ENCODE data around the gene CCDC175. TPM values are rescaled to one million over a fixed set of nuclear protein-coding genes. Genes with fewer than 3 reads are reported as not detected.

Gene CCDC175
- total and polyA plus RNA-seq, 4 donors = not detected

DNA sequence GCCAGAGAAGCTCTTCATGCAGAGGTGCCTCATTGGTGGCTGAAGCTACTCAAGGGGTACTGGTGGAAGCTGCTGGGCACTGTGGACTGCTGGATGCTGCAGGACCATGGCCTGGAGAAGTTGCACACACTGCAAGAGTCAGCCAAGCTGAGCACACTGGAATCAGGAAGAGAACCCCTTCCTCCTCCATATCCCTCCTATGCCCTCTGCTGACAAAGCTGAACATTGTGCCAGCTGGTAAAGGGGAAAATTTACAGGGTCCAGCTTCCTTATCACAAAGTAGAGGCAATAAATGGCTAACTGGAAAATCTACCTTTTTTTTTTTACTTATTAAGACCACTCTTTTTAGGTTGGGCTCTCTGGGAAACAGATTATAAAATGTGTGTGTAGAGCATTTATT is 6.5 kb downstream of the CCDC175 start:
- H3K9ac ChIP-seq (ENCODE audit: low read depth in 1 of 2, low read length in 2 of 2) = no peak overlapping the region
- H3K27ac ChIP-seq (ENCODE audit: low read depth in 1 of 2, low read length in 2 of 2) = no peak overlapping the region
- H3K4me1 ChIP-seq (ENCODE audit: control insufficient read depth in 4 of 4, insufficient read depth in 4 of 4, low read length in 3 of 4) = no peaks in the 10 kb centered on the region
- peaks cover 0 to 5% (median 1%) of the 10 kb centered on the region in 4 donors for H3K27me3 ChIP-seq (ENCODE audit: control insufficient read depth in 4 of 4, insufficient read depth in 4 of 4, low read length in 3 of 4)
- TF ChIP-seq EGR1 (IDR thresholded peaks at IDR 0.05; ENCODE audit: low read depth in 2 of 2) (no peak), JUND (IDR thresholded peaks at IDR 0.05) (no peak), MAX (IDR thresholded peaks at IDR 0.05) (no peak), FOXA2 (IDR thresholded peaks at IDR 0.05) (no peak), RAD21 (IDR thresholded peaks at IDR 0.05) (no peak), RXRA (IDR thresholded peaks at IDR 0.05) (no peak), CTCF (IDR thresholded peaks at IDR 0.05; ENCODE audit: low read depth, low read length, missing input control) (no peak), GABPA (IDR thresholded peaks at IDR 0.05 in 1 of 2, conservative IDR thresholded peaks at IDR 0.05 in 1 of 2) (no peak), NR2F2 (IDR thresholded peaks at IDR 0.05) (no peak), FOXA1 (IDR thresholded peaks at IDR 0.05) (no peak), TAF1 (conservative IDR thresholded peaks at IDR 0.05) (no peak), HNF4A (conservative IDR thresholded peaks at IDR 0.05) (no peak), SP1 (IDR thresholded peaks at IDR 0.05) (no peak), ATF3 (IDR thresholded peaks at IDR 0.05) (no peak), YY1 (IDR thresholded peaks at IDR 0.05) (no peak), HNF4G (IDR thresholded peaks at IDR 0.05) (no peak)
- TF ChIP-seq, protein P1, sequence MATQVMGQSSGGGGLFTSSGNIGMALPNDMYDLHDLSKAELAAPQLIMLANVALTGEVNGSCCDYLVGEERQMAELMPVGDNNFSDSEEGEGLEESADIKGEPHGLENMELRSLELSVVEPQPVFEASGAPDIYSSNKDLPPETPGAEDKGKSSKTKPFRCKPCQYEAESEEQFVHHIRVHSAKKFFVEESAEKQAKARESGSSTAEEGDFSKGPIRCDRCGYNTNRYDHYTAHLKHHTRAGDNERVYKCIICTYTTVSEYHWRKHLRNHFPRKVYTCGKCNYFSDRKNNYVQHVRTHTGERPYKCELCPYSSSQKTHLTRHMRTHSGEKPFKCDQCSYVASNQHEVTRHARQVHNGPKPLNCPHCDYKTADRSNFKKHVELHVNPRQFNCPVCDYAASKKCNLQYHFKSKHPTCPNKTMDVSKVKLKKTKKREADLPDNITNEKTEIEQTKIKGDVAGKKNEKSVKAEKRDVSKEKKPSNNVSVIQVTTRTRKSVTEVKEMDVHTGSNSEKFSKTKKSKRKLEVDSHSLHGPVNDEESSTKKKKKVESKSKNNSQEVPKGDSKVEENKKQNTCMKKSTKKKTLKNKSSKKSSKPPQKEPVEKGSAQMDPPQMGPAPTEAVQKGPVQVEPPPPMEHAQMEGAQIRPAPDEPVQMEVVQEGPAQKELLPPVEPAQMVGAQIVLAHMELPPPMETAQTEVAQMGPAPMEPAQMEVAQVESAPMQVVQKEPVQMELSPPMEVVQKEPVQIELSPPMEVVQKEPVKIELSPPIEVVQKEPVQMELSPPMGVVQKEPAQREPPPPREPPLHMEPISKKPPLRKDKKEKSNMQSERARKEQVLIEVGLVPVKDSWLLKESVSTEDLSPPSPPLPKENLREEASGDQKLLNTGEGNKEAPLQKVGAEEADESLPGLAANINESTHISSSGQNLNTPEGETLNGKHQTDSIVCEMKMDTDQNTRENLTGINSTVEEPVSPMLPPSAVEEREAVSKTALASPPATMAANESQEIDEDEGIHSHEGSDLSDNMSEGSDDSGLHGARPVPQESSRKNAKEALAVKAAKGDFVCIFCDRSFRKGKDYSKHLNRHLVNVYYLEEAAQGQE (IDR thresholded peaks at IDR 0.05) = no peak
- TF ChIP-seq, protein P2, sequence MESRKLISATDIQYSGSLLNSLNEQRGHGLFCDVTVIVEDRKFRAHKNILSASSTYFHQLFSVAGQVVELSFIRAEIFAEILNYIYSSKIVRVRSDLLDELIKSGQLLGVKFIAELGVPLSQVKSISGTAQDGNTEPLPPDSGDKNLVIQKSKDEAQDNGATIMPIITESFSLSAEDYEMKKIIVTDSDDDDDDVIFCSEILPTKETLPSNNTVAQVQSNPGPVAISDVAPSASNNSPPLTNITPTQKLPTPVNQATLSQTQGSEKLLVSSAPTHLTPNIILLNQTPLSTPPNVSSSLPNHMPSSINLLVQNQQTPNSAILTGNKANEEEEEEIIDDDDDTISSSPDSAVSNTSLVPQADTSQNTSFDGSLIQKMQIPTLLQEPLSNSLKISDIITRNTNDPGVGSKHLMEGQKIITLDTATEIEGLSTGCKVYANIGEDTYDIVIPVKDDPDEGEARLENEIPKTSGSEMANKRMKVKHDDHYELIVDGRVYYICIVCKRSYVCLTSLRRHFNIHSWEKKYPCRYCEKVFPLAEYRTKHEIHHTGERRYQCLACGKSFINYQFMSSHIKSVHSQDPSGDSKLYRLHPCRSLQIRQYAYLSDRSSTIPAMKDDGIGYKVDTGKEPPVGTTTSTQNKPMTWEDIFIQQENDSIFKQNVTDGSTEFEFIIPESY (IDR thresholded peaks at IDR 0.05) = no peak
- H3K36me3 ChIP-seq (ENCODE audit: control insufficient read depth in 4 of 4, insufficient read depth in 3 of 4, low read depth in 1 of 4, low read length in 3 of 4) = no peaks in the 10 kb centered on the region
- DNase-seq (ENCODE audit: low spot score) = no peak
- H3K4me3 ChIP-seq (ENCODE audit: low read depth in 1 of 3, low read length in 3 of 3) = no peak overlapping the region
- H3K9me3 ChIP-seq (ENCODE audit: control insufficient read depth in 4 of 4, low read length in 3 of 4) = no peaks in the 10 kb centered on the region
